Hepatocyte (in vitro differentiated cells): ENCODE measurements around the gene UBQLN1.

ENCODE experiments used
- EZH2 ChIP-seq: fragments of 200-600 bp; sonication (generic); IDR thresholded peaks from 2 replicates; pipeline ENCODE4 v1.6.1; 2016; ENCODE audit warnings: antibody characterized with exemption, mild to moderate bottlenecking, borderline replicate concordance
- TF ChIP-seq, protein P1 (sequence below): fragments of 200-600 bp; sonication (generic); IDR thresholded peaks from 2 replicates; pipeline ENCODE4 v1.5.1; 2016; ENCODE audit warnings: antibody characterized with exemption, mild to moderate bottlenecking; ENCODE audit not compliant: poor library complexity

DNA sequence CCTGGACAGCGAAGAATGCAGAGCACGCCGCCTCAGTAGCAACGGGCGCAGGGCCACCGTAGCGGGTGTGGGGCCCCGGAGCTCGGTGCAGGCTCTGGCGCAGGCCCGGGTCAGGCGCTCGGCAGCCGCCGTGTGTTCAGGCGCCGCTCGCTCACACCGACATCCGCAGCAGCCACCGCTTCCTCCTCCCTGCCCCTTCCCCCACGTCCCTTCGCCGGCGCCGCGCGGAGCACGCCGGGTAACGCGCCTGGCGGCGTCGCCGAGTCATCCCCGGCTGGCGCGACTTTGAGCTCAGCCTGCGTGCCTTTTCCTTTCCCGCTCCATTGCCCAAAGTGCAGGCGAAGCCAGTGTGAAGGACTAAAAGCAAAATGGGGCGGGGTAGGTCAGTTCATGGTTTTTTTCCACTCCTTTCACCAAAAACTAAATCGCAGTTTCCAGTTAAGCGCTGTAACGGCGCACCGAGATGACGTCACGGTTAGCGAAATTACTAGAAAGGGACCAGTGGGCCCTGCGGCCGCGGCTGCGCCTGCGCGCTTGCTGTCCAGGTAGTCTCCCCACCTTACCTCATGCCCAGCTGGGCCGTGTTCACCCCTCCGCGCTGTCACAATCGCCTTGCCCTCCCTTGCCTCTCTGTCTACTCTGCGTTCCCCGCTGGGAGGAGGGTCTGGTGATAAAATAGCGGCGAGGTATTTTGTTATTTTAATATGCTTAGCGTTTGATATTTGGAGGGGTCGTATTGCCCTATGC is at the start of gene UBQLN1:
- TF ChIP-seq, protein P1, sequence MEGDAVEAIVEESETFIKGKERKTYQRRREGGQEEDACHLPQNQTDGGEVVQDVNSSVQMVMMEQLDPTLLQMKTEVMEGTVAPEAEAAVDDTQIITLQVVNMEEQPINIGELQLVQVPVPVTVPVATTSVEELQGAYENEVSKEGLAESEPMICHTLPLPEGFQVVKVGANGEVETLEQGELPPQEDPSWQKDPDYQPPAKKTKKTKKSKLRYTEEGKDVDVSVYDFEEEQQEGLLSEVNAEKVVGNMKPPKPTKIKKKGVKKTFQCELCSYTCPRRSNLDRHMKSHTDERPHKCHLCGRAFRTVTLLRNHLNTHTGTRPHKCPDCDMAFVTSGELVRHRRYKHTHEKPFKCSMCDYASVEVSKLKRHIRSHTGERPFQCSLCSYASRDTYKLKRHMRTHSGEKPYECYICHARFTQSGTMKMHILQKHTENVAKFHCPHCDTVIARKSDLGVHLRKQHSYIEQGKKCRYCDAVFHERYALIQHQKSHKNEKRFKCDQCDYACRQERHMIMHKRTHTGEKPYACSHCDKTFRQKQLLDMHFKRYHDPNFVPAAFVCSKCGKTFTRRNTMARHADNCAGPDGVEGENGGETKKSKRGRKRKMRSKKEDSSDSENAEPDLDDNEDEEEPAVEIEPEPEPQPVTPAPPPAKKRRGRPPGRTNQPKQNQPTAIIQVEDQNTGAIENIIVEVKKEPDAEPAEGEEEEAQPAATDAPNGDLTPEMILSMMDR, result no peak
- no peak for TF ChIP-seq EZH2
